OCI-LY1 (cell line): ENCODE measurements around the gene PDF.

Experiments
- H2AFZ ChIP-seq: fragments of 200-600 bp; sonication (generic), shearing (Covaris generic); 2 replicates; pipeline ENCODE4 v1.6.0; 2014; ENCODE audit warnings: antibody characterized with exemption, mild to moderate bottlenecking, low read length
- H3F3A ChIP-seq: fragments of 200-600 bp; sonication (generic), shearing (Covaris generic); 2 replicates; pipeline ENCODE4 v1.6.0; 2014; ENCODE audit warnings: mild to moderate bottlenecking, antibody characterized with exemption, low read length, moderate library complexity; ENCODE audit not compliant: insufficient read depth
- H3K27ac ChIP-seq: fragments of 200-600 bp; sonication (generic); 2 replicates; pipeline ENCODE4 v1.5.1; 2014; ENCODE audit warnings: low read length, mixed run types, mild to moderate bottlenecking, low read depth; ENCODE audit not compliant: poor library complexity, severe bottlenecking
- H3K27me3 ChIP-seq: fragments of 200-600 bp; sonication (generic); 2 replicates; pipeline ENCODE4 v1.6.0; 2014; ENCODE audit warnings: antibody characterized with exemption, mild to moderate bottlenecking, low read length, moderate library complexity; ENCODE audit not compliant: insufficient read depth
- H3K36me3 ChIP-seq: fragments of 200-600 bp; sonication (generic); 2 replicates; pipeline ENCODE4 v1.6.1; 2014; ENCODE audit warnings: mild to moderate bottlenecking, antibody characterized with exemption, low read length, moderate library complexity, mixed read lengths; ENCODE audit not compliant: insufficient read depth
- H3K4me1 ChIP-seq: fragments of 200-600 bp; sonication (generic); 2 replicates; pipeline ENCODE4 v1.5.1; 2014; ENCODE audit warnings: mild to moderate bottlenecking, low read length, moderate library complexity; ENCODE audit not compliant: insufficient read depth, severe bottlenecking
- H3K4me2 ChIP-seq: fragments of 200-600 bp; sonication (generic), shearing (Covaris generic); 2 replicates; pipeline ENCODE4 v1.6.1; 2014; ENCODE audit warnings: low read length
- H3K4me3 ChIP-seq: fragments of 200-600 bp; sonication (generic); 2 replicates; pipeline ENCODE4 v1.5.1; 2014; ENCODE audit warnings: low read length, low read depth, mild to moderate bottlenecking, mixed read lengths; ENCODE audit not compliant: poor library complexity, severe bottlenecking
- H3K79me2 ChIP-seq: fragments of 200-600 bp; shearing (Covaris generic); 2 replicates; pipeline ENCODE4 v1.6.1; 2016; ENCODE audit warnings: mixed run types, low read length, mixed read lengths; ENCODE audit not compliant: insufficient read depth
- H3K9ac ChIP-seq: fragments of 200-600 bp; sonication (generic), shearing (Covaris generic); 2 replicates; pipeline ENCODE4 v1.6.1; 2014; ENCODE audit warnings: mild to moderate bottlenecking, low read length, mixed read lengths
- H3K9me2 ChIP-seq: fragments of 200-600 bp; sonication (generic), shearing (Covaris generic); 2 replicates; pipeline ENCODE4 v1.6.1; 2014; ENCODE audit warnings: low read depth, mild to moderate bottlenecking, low read length, mixed read lengths
- H3K9me3 ChIP-seq: fragments of 200-600 bp; shearing (Covaris generic); 2 replicates; pipeline ENCODE4 v1.6.1; 2014; ENCODE audit warnings: low read length, mixed read lengths
- H4K20me1 ChIP-seq: fragments of 200-600 bp; sonication (generic), shearing (Covaris generic); 2 replicates; pipeline ENCODE4 v1.6.0; 2016; ENCODE audit warnings: mild to moderate bottlenecking, low read length; ENCODE audit not compliant: insufficient read depth
- EZH2 ChIP-seq: fragments of 200-600 bp; sonication (generic), shearing (Covaris generic); IDR thresholded peaks from 2 replicates; pipeline ENCODE4 v1.8.0; 2017; ENCODE audit warnings: borderline replicate concordance, mixed run types, mild to moderate bottlenecking, antibody characterized with exemption, low read length, moderate library complexity, mixed read lengths
- TF ChIP-seq, protein P1 (sequence below): fragments of 200-600 bp; sonication (generic), shearing (Covaris generic); IDR thresholded peaks from 2 replicates; pipeline ENCODE4 v1.5.1; 2017; ENCODE audit warnings: mild to moderate bottlenecking, antibody characterized with exemption, low read length, moderate library complexity, mixed read lengths

Gene PDF

GRCh38 chr16:69311533-69312387, 18.6 kb downstream of the PDF start:
- no peaks in the 10 kb centered on the region for H3K27me3 ChIP-seq
- H3K9ac ChIP-seq: peak overlapping the region; percentile 73
- peaks cover 10% of the 10 kb centered on the region for H3K4me1 ChIP-seq
- H3K9me2 ChIP-seq: no peaks in the 10 kb centered on the region
- peak overlapping the region; percentile 78 for H3K4me2 ChIP-seq
- peaks cover 33% of the 10 kb centered on the region for H3K36me3 ChIP-seq
- no peak overlapping the region for H3K27ac ChIP-seq
- no peaks in the 10 kb centered on the region for H3K9me3 ChIP-seq
- H3K4me3 ChIP-seq: peak overlapping the region; percentile 71
- no peak overlapping the region for H2AFZ ChIP-seq
- peaks cover 8% of the 10 kb centered on the region for H3K79me2 ChIP-seq
- H4K20me1 ChIP-seq: no peaks in the 10 kb centered on the region
- TF ChIP-seq, protein P1, sequence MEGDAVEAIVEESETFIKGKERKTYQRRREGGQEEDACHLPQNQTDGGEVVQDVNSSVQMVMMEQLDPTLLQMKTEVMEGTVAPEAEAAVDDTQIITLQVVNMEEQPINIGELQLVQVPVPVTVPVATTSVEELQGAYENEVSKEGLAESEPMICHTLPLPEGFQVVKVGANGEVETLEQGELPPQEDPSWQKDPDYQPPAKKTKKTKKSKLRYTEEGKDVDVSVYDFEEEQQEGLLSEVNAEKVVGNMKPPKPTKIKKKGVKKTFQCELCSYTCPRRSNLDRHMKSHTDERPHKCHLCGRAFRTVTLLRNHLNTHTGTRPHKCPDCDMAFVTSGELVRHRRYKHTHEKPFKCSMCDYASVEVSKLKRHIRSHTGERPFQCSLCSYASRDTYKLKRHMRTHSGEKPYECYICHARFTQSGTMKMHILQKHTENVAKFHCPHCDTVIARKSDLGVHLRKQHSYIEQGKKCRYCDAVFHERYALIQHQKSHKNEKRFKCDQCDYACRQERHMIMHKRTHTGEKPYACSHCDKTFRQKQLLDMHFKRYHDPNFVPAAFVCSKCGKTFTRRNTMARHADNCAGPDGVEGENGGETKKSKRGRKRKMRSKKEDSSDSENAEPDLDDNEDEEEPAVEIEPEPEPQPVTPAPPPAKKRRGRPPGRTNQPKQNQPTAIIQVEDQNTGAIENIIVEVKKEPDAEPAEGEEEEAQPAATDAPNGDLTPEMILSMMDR: peak; percentile 45
- TF ChIP-seq EZH2: no peak
- no peaks in the 10 kb centered on the region; the same call in 1 of the 2 replicates for H3F3A ChIP-seq

GRCh38 chr16:69310653-69311532, 19.5 kb downstream of the PDF start, which contains the start of gene VPS4A:
Gene VPS4A (plus strand): TSS chr16:69311350. CDS start chr16:69311512, 162 bp downstream.
- Histone ChIP-seq H3K9me2 (no peaks in the 10 kb centered on the region), H3K9me3 (no peaks in the 10 kb centered on the region), H3K27me3 (no peaks in the 10 kb centered on the region), H3K9ac (peak within 1 kb of the TSS; percentile 73), H3K4me2 (peak within 1 kb of the TSS; percentile 78), H3K4me3 (peak within 1 kb of the TSS; percentile 71), H3F3A (no peaks in the 10 kb centered on the region; the same call in 1 of the 2 replicates), H3K27ac (peak within 1 kb of the TSS; percentile 52), H3K79me2 (peaks cover 8% of the 10 kb centered on the region), H2AFZ (no peak within 1 kb of the TSS), H4K20me1 (no peaks in the 10 kb centered on the region), H3K36me3 (peaks cover 24% of the 10 kb centered on the region), H3K4me1 (peaks cover 10% of the 10 kb centered on the region)
- no peak for TF ChIP-seq EZH2
- TF ChIP-seq, protein P1: peak; percentile 67

- Histone ChIP-seq H3K27ac (no peak overlapping the region), H3K27me3 (no peaks in the 10 kb centered on the region), H4K20me1 (no peaks in the 10 kb centered on the region), H3K4me3 (no peak overlapping the region), H3F3A (no peaks in the 10 kb centered on the region; the same call in 1 of the 2 replicates), H3K4me1 (peaks cover 10% of the 10 kb centered on the region), H3K79me2 (peaks cover 8% of the 10 kb centered on the region), H3K9me3 (no peaks in the 10 kb centered on the region), H3K4me2 (no peak overlapping the region), H3K9me2 (no peaks in the 10 kb centered on the region), H3K36me3 (peaks cover 12% of the 10 kb centered on the region; the same call in 1 of the 2 replicates), H2AFZ (no peak overlapping the region), H3K9ac (no peak overlapping the region)
- no peak for TF ChIP-seq EZH2
- TF ChIP-seq, protein P1: no peak
Observed at GRCh38 chr16:69309316-69309715, 21.1 kb downstream of the PDF start.
